Neural cell (in vitro differentiated cells): Measurements from ENCODE around the gene DDX52. TPM values are rescaled to one million over a fixed set of nuclear protein-coding genes. Genes with fewer than 3 reads are reported as not detected.

Source experiments
- H2AFZ ChIP-seq: fragments of 200-600, 300-800 bp; sonication (generic), shearing (Covaris generic); 2 replicates; pipeline ENCODE4 v1.6.0; 2014; ENCODE audit warnings: low read depth, mild to moderate bottlenecking, antibody characterized with exemption, low read length, moderate library complexity
- H3F3A ChIP-seq: fragments of 200-600 bp; shearing (Covaris generic); 2 replicates; pipeline ENCODE4 v1.6.1; 2016; ENCODE audit warnings: mild to moderate bottlenecking, moderate library complexity, mixed read lengths, antibody characterized with exemption, low read length; ENCODE audit not compliant: insufficient read depth, poor library complexity, severe bottlenecking
- H3K27ac ChIP-seq: fragments of 200-600, 300-800 bp; sonication (generic), shearing (Covaris generic); 2 replicates; pipeline ENCODE4 v1.5.1; 2014; ENCODE audit warnings: mild to moderate bottlenecking, low read length, moderate library complexity
- H3K27me3 ChIP-seq: fragments of 300-800, 200-600 bp; sonication (generic), shearing (Covaris generic); 2 replicates; pipeline ENCODE4 v1.6.0; 2014; ENCODE audit warnings: mild to moderate bottlenecking, low read depth, low read length, moderate library complexity; ENCODE audit not compliant: insufficient read depth
- H3K36me3 ChIP-seq: fragments of 300-800, 200-600 bp; sonication (generic), shearing (Covaris generic); 2 replicates; pipeline ENCODE4 v1.5.1; 2014; ENCODE audit warnings: mild to moderate bottlenecking, antibody characterized with exemption, low read length, moderate library complexity; ENCODE audit not compliant: insufficient read depth
- H3K4me2 ChIP-seq: fragments of 300-800, 200-600 bp; sonication (generic), shearing (Covaris generic); 2 replicates; pipeline ENCODE4 v1.6.0; 2014; ENCODE audit warnings: mild to moderate bottlenecking, low read length
- H3K4me3 ChIP-seq: fragments of 300-800, 200-600 bp; sonication (generic), shearing (Covaris generic); 2 replicates; pipeline ENCODE4 v1.5.1; 2014; ENCODE audit warnings: mild to moderate bottlenecking, low read length, moderate library complexity
- H3K79me2 ChIP-seq: fragments of 200-600 bp; shearing (Covaris generic); replicated peaks from 2 replicates; pipeline ENCODE4 v1.6.0; 2014; ENCODE audit warnings: mild to moderate bottlenecking, low read length, moderate library complexity; ENCODE audit not compliant: insufficient read depth
- H3K9ac ChIP-seq: fragments of 300-800, 200-600 bp; sonication (generic), shearing (Covaris generic); 2 replicates; pipeline ENCODE4 v1.6.1; 2016; ENCODE audit warnings: mild to moderate bottlenecking, low read length, mixed read lengths
- H3K9me2 ChIP-seq: fragments of 200-600 bp; shearing (Covaris generic); 2 replicates; pipeline ENCODE4 v1.6.1; 2016; ENCODE audit warnings: mild to moderate bottlenecking, low read length, mixed read lengths; ENCODE audit not compliant: insufficient read depth
- H3K9me3 ChIP-seq: fragments of 200-600, 300-800 bp; sonication (generic), shearing (Covaris generic); 2 replicates; pipeline ENCODE4 v1.6.1; 2016; ENCODE audit warnings: mild to moderate bottlenecking, mixed run types, low read length, moderate library complexity, mixed read lengths
- H4K20me1 ChIP-seq: fragments of 200-600 bp; shearing (Covaris generic); 2 replicates; pipeline ENCODE4 v1.6.1; 2016; ENCODE audit warnings: mild to moderate bottlenecking, mixed run types; ENCODE audit not compliant: insufficient read depth
- EP300 ChIP-seq: fragments of 450-650 bp; conservative IDR thresholded peaks from 2 replicates; pipeline ENCODE4 v1.6.1; 2014; ENCODE audit warnings: antibody characterized with exemption, mild to moderate bottlenecking, moderate library complexity; ENCODE audit not compliant: poor library complexity, severe bottlenecking
- EZH2 ChIP-seq: fragments of 200-600, 300-800 bp; shearing (Covaris generic), sonication (generic); IDR thresholded peaks from 2 replicates; pipeline ENCODE4 v1.6.1; 2014; ENCODE audit warnings: antibody characterized with exemption, low read length, borderline replicate concordance, mild to moderate bottlenecking; ENCODE audit not compliant: insufficient read depth, poor library complexity, severe bottlenecking
- MXI1 ChIP-seq: fragments of 450-650 bp; conservative IDR thresholded peaks from 2 replicates; pipeline ENCODE4 v1.6.1; 2014; ENCODE audit warnings: antibody characterized with exemption, mild to moderate bottlenecking; ENCODE audit not compliant: poor library complexity, severe bottlenecking
- POLR2AphosphoS5 ChIP-seq: IDR thresholded peaks from 2 replicates; pipeline ENCODE4 v1.6.1; 2012
- RAD21 ChIP-seq: fragments of 450-650 bp; conservative IDR thresholded peaks from 2 replicates; pipeline ENCODE4 v1.6.1; 2014; ENCODE audit warnings: antibody characterized with exemption, mild to moderate bottlenecking, moderate library complexity
- SMC3 ChIP-seq: fragments of 450-650 bp; conservative IDR thresholded peaks from 2 replicates; pipeline ENCODE4 v1.6.1; 2014; ENCODE audit warnings: antibody characterized with exemption, mild to moderate bottlenecking, moderate library complexity; ENCODE audit not compliant: poor library complexity
- TAF1 ChIP-seq: IDR thresholded peaks from 2 replicates; pipeline ENCODE4 v1.6.1; 2012; ENCODE audit warnings: low read depth
- polyA plus RNA-seq: library from polyadenylated mRNA; depleted of rRNA; stranded (reverse); fragments of >200 nt; gene quantifications from 2 replicates; pipeline ENCODE4 v1.2.3, GENCODE V29; 2014
- TF ChIP-seq, protein P1 (sequence below): IDR thresholded peaks from 2 replicates; pipeline ENCODE4 v1.6.1; 2012; ENCODE audit warnings: borderline replicate concordance
- TF ChIP-seq, protein P2 (sequence below): fragments of 450-650 bp; IDR thresholded peaks from 2 replicates; pipeline ENCODE4 v1.5.1; 2014; ENCODE audit warnings: antibody characterized with exemption, mild to moderate bottlenecking, moderate library complexity; ENCODE audit not compliant: poor library complexity, severe bottlenecking

Gene DDX52
- polyA plus RNA-seq, 1 donor from 2014 or later, result 29.7 TPM

DNA sequence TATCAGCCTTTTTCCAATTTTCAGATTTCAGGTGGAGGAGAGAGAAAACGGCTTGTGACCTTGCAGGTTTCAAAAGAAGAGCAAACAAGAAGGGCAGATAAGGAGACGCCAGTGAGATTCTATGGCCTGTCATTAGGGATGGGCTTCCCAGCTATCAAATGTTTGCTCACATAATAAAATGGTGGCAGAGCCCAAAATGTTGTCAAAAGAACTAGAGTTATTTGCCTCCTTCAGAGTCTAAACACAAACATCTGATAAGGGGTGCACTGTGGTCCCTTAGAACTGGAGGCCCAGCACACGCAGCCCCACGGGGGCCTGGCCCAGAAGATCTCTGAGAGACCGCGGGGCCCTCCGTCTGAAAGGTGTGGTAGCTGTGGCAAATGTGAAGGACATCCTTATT lies 46.1 kb upstream of the DDX52 start:
- TF ChIP-seq, protein P1, sequence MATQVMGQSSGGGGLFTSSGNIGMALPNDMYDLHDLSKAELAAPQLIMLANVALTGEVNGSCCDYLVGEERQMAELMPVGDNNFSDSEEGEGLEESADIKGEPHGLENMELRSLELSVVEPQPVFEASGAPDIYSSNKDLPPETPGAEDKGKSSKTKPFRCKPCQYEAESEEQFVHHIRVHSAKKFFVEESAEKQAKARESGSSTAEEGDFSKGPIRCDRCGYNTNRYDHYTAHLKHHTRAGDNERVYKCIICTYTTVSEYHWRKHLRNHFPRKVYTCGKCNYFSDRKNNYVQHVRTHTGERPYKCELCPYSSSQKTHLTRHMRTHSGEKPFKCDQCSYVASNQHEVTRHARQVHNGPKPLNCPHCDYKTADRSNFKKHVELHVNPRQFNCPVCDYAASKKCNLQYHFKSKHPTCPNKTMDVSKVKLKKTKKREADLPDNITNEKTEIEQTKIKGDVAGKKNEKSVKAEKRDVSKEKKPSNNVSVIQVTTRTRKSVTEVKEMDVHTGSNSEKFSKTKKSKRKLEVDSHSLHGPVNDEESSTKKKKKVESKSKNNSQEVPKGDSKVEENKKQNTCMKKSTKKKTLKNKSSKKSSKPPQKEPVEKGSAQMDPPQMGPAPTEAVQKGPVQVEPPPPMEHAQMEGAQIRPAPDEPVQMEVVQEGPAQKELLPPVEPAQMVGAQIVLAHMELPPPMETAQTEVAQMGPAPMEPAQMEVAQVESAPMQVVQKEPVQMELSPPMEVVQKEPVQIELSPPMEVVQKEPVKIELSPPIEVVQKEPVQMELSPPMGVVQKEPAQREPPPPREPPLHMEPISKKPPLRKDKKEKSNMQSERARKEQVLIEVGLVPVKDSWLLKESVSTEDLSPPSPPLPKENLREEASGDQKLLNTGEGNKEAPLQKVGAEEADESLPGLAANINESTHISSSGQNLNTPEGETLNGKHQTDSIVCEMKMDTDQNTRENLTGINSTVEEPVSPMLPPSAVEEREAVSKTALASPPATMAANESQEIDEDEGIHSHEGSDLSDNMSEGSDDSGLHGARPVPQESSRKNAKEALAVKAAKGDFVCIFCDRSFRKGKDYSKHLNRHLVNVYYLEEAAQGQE, result no peak
- TF ChIP-seq, protein P2, sequence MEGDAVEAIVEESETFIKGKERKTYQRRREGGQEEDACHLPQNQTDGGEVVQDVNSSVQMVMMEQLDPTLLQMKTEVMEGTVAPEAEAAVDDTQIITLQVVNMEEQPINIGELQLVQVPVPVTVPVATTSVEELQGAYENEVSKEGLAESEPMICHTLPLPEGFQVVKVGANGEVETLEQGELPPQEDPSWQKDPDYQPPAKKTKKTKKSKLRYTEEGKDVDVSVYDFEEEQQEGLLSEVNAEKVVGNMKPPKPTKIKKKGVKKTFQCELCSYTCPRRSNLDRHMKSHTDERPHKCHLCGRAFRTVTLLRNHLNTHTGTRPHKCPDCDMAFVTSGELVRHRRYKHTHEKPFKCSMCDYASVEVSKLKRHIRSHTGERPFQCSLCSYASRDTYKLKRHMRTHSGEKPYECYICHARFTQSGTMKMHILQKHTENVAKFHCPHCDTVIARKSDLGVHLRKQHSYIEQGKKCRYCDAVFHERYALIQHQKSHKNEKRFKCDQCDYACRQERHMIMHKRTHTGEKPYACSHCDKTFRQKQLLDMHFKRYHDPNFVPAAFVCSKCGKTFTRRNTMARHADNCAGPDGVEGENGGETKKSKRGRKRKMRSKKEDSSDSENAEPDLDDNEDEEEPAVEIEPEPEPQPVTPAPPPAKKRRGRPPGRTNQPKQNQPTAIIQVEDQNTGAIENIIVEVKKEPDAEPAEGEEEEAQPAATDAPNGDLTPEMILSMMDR, result no peak
- TF ChIP-seq TAF1 (no peak), POLR2AphosphoS5 (no peak), RAD21 (no peak), EP300 (no peak)
- Histone ChIP-seq H4K20me1 (no peaks in the 10 kb centered on the region), H3K9ac (no peak overlapping the region)

DNA sequence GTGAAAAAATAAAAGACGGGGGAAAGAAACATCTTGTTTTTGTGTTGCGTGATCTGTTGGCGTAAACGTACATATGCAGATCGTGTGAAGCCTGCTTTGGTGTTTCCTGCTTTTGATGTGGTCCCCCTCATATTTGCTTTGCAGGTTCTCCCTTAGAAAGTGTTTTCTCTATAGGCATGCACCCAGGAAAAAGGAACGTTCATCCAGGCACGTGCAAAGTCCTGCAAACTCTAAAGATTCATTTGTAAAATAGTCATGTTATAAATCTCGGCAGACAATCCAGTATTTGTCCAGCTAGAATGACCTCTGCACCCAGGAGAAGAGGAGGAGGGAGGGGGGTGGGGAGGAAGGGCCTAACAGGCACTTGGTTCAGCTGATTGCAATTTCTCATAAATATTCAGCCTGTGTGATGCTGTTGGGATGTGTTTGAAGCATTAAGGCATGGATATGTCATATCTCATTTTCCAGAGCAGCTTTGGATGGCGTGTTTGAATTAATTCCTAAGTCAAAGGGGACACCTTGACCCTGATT lies 40.3 kb upstream of the DDX52 start:
- peaks cover 3% of the 10 kb centered on the region for H3K9me3 ChIP-seq
- no peak overlapping the region for H3K4me2 ChIP-seq

More for the DNA sequence above, 46.1 kb upstream of the DDX52 start:
- no peak overlapping the region for H3K4me3 ChIP-seq
- H3K79me2 ChIP-seq, result no peaks in the 10 kb centered on the region
- no peaks in the 10 kb centered on the region for H3K36me3 ChIP-seq
- H3K9me2 ChIP-seq, result no peaks in the 10 kb centered on the region
- H3K27me3 ChIP-seq, result no peaks in the 10 kb centered on the region
- no peak overlapping the region for H3K27ac ChIP-seq
- H2AFZ ChIP-seq, result no peak overlapping the region
- peaks cover 3% of the 10 kb centered on the region for H3K9me3 ChIP-seq
- H3K4me2 ChIP-seq, result no peak overlapping the region
- H3F3A ChIP-seq, result no peaks in the 10 kb centered on the region

More for the DNA sequence above, 40.3 kb upstream of the DDX52 start:
- H3K36me3 ChIP-seq, result no peaks in the 10 kb centered on the region
- no peaks in the 10 kb centered on the region for H3K79me2 ChIP-seq
- no peak overlapping the region for H3K9ac ChIP-seq
- H3K4me3 ChIP-seq, result no peak overlapping the region
- no peaks in the 10 kb centered on the region for H3K27me3 ChIP-seq
- no peaks in the 10 kb centered on the region for H3F3A ChIP-seq
- H4K20me1 ChIP-seq, result no peaks in the 10 kb centered on the region
- TF ChIP-seq, protein P1, result no peak
- TF ChIP-seq EP300 (no peak), TAF1 (no peak), SMC3 (no peak), POLR2AphosphoS5 (no peak), RAD21 (no peak), MXI1 (no peak), EZH2 (no peak)
- TF ChIP-seq, protein P2, result no peak
- H3K27ac ChIP-seq, result no peak overlapping the region
- H3K9me2 ChIP-seq, result no peaks in the 10 kb centered on the region
- H2AFZ ChIP-seq, result no peak overlapping the region
